Renal pelvis (tissue), 4 donors: ENCODE results near the gene KCNT2. TPM values are rescaled to one million over a fixed set of nuclear protein-coding genes. Genes with fewer than 3 reads are reported as not detected.
"Not testable (repeated sequence)": the region's sequence is repeated elsewhere in the genome, so short reads cannot be mapped to it uniquely, and the experiment has no call there.

ENCODE experiments used
- DNase-seq: peaks from one replicate; pipeline ENCODE4 v3.0.0-alpha.2; 2013
- polyA plus RNA-seq, 3 donors: library from polyadenylated mRNA; unstranded; fragments of 120-200 nt; gene quantifications; one replicate each; pipeline ENCODE4 v1.2.1, GENCODE V29; 2013; ENCODE audit not compliant: insufficient read length in 3 of 3

Gene KCNT2
- polyA plus RNA-seq, 3 donors: 7.3 to 10.1 (median 9.8) TPM

- DNase-seq: no peak
These were observed 14.3 kb downstream of the KCNT2 start for GRCh38 chr1:196593955-196594354.

- DNase-seq: no peak
These were observed 17.3 kb downstream of the KCNT2 start for GRCh38 chr1:196590959-196591358.

GRCh38 chr1:196590012-196590708 is 18.1 kb downstream of the KCNT2 start:
- DNase-seq: no peak

- DNase-seq: no peak
These were observed 23.5 kb downstream of the KCNT2 start for GRCh38 chr1:196584696-196585095.

GRCh38 chr1:196577386-196577785 is 30.9 kb downstream of the KCNT2 start:
- DNase-seq: no peak

- no peak for DNase-seq
These were observed 35.0 kb downstream of the KCNT2 start for GRCh38 chr1:196573226-196573625.

GRCh38 chr1:196567238-196567637 is 41.0 kb downstream of the KCNT2 start:
- no peak for DNase-seq

GRCh38 chr1:196563768-196564167 is 44.5 kb downstream of the KCNT2 start:
- no peak for DNase-seq

- no peak for DNase-seq
These were observed 48.9 kb downstream of the KCNT2 start for GRCh38 chr1:196559314-196559713.

- no peak for DNase-seq
These were observed 49.8 kb downstream of the KCNT2 start for GRCh38 chr1:196558411-196558810.

- DNase-seq: no peak
These were observed 50.4 kb downstream of the KCNT2 start for GRCh38 chr1:196557797-196558196.

GRCh38 chr1:196550731-196551130 is 57.5 kb downstream of the KCNT2 start:
- DNase-seq: no peak

- DNase-seq: no peak
These were observed 61.7 kb downstream of the KCNT2 start for GRCh38 chr1:196546272-196547111.

GRCh38 chr1:196545222-196545621 is 63.0 kb downstream of the KCNT2 start:
- no peak for DNase-seq

GRCh38 chr1:196544617-196545016 is 63.6 kb downstream of the KCNT2 start:
- no peak for DNase-seq

GRCh38 chr1:196543833-196544232 is 64.4 kb downstream of the KCNT2 start:
- no peak for DNase-seq

- DNase-seq: no peak
These were observed 69.8 kb downstream of the KCNT2 start for GRCh38 chr1:196538473-196538872.

GRCh38 chr1:196535727-196536126 is 72.5 kb downstream of the KCNT2 start:
- no peak for DNase-seq

- no peak for DNase-seq
These were observed 76.3 kb downstream of the KCNT2 start for GRCh38 chr1:196531737-196532524.

- DNase-seq: no peak
These were observed 80.3 kb downstream of the KCNT2 start for GRCh38 chr1:196527919-196528318.

GRCh38 chr1:196522574-196523345 is 85.5 kb downstream of the KCNT2 start:
- DNase-seq: not testable (repeated sequence)

GRCh38 chr1:196517193-196517592 is 91.0 kb downstream of the KCNT2 start:
- DNase-seq: no peak
